ENCODE results near the gene NUP88. TPM values are rescaled to one million over a fixed set of nuclear protein-coding genes. Genes with fewer than 3 reads are reported as not detected.

The NUP88 gene
- total and polyA plus RNA-seq, 4 donors = 39.6 to 124 (median 57.4) TPM

DNA sequence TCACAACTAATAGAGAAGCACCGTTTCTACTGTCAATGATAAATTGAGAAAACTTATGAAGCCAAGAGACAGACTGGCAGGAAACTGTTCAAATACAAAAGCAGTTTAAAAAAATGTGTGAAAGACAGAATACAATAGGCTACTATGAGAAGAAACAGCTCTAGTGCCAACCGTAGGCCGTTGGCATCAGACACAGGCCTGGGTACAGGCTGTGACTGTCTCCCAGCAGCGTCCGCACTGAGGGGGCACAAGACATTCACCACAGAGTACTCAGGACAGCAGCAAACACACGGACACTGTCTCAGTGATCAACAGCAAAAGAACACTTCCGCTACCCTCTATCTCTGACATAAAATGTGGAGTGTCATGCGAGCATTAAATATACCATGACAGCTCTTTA, 27.3 kb upstream of the NUP88 start:
- WGBS = 94% methylated on average over 8 of the region's 8 CpGs
- no peak overlapping the region for H3K9ac ChIP-seq (ENCODE audit: low read depth in 1 of 2, low read length in 2 of 2)

GRCh38 chr17:5444209-5444608, 24.7 kb upstream of the NUP88 start:
- H3K36me3 ChIP-seq (ENCODE audit: control insufficient read depth in 4 of 4, insufficient read depth in 3 of 4, low read depth in 1 of 4, low read length in 3 of 4) = peaks cover 3 to 53% (median 33%) of the 10 kb centered on the region in 4 donors
- no peak for DNase-seq (ENCODE audit: low spot score)
- 97% methylated on average over 22 of the region's 22 CpGs for WGBS
- no peaks in the 10 kb centered on the region for H3K27me3 ChIP-seq (ENCODE audit: control insufficient read depth in 4 of 4, insufficient read depth in 4 of 4, low read length in 3 of 4)
- H3K9me3 ChIP-seq (ENCODE audit: control insufficient read depth in 4 of 4, low read length in 3 of 4) = no peaks in the 10 kb centered on the region
- H3K27ac ChIP-seq (ENCODE audit: low read depth in 1 of 2, low read length in 2 of 2) = no peak overlapping the region
- no peak overlapping the region for H3K9ac ChIP-seq (ENCODE audit: low read depth in 1 of 2, low read length in 2 of 2)
- no peak overlapping the region for H3K4me3 ChIP-seq (ENCODE audit: low read depth in 1 of 3, low read length in 3 of 3)
- peaks cover 0 to 6% (median 3%) of the 10 kb centered on the region in 4 donors for H3K4me1 ChIP-seq (ENCODE audit: control insufficient read depth in 4 of 4, insufficient read depth in 4 of 4, low read length in 3 of 4)
- TF ChIP-seq HNF4A (conservative IDR thresholded peaks at IDR 0.05) = no peak
- no peak for TF ChIP-seq MAX (IDR thresholded peaks at IDR 0.05)
- no peak for TF ChIP-seq EGR1 (IDR thresholded peaks at IDR 0.05; ENCODE audit: low read depth in 2 of 2)
- TF ChIP-seq ZBTB33 (IDR thresholded peaks at IDR 0.05) = no peak
- no peak for TF ChIP-seq FOXA1 (IDR thresholded peaks at IDR 0.05)
- TF ChIP-seq FOXA2 (IDR thresholded peaks at IDR 0.05) = no peak
- TF ChIP-seq NR2F2 (IDR thresholded peaks at IDR 0.05) = no peak
- TF ChIP-seq ATF3 (IDR thresholded peaks at IDR 0.05) = no peak
- TF ChIP-seq, protein P1, sequence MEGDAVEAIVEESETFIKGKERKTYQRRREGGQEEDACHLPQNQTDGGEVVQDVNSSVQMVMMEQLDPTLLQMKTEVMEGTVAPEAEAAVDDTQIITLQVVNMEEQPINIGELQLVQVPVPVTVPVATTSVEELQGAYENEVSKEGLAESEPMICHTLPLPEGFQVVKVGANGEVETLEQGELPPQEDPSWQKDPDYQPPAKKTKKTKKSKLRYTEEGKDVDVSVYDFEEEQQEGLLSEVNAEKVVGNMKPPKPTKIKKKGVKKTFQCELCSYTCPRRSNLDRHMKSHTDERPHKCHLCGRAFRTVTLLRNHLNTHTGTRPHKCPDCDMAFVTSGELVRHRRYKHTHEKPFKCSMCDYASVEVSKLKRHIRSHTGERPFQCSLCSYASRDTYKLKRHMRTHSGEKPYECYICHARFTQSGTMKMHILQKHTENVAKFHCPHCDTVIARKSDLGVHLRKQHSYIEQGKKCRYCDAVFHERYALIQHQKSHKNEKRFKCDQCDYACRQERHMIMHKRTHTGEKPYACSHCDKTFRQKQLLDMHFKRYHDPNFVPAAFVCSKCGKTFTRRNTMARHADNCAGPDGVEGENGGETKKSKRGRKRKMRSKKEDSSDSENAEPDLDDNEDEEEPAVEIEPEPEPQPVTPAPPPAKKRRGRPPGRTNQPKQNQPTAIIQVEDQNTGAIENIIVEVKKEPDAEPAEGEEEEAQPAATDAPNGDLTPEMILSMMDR (IDR thresholded peaks at IDR 0.05; ENCODE audit: low read depth, low read length, missing input control) = no peak
- no peak for TF ChIP-seq HNF4G (IDR thresholded peaks at IDR 0.05)
- TF ChIP-seq SP1 (IDR thresholded peaks at IDR 0.05) = no peak
- no peak for TF ChIP-seq JUND (IDR thresholded peaks at IDR 0.05)
- TF ChIP-seq TAF1 (conservative IDR thresholded peaks at IDR 0.05) = no peak
- TF ChIP-seq RAD21 (IDR thresholded peaks at IDR 0.05) = no peak
- TF ChIP-seq, protein P2, sequence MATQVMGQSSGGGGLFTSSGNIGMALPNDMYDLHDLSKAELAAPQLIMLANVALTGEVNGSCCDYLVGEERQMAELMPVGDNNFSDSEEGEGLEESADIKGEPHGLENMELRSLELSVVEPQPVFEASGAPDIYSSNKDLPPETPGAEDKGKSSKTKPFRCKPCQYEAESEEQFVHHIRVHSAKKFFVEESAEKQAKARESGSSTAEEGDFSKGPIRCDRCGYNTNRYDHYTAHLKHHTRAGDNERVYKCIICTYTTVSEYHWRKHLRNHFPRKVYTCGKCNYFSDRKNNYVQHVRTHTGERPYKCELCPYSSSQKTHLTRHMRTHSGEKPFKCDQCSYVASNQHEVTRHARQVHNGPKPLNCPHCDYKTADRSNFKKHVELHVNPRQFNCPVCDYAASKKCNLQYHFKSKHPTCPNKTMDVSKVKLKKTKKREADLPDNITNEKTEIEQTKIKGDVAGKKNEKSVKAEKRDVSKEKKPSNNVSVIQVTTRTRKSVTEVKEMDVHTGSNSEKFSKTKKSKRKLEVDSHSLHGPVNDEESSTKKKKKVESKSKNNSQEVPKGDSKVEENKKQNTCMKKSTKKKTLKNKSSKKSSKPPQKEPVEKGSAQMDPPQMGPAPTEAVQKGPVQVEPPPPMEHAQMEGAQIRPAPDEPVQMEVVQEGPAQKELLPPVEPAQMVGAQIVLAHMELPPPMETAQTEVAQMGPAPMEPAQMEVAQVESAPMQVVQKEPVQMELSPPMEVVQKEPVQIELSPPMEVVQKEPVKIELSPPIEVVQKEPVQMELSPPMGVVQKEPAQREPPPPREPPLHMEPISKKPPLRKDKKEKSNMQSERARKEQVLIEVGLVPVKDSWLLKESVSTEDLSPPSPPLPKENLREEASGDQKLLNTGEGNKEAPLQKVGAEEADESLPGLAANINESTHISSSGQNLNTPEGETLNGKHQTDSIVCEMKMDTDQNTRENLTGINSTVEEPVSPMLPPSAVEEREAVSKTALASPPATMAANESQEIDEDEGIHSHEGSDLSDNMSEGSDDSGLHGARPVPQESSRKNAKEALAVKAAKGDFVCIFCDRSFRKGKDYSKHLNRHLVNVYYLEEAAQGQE (IDR thresholded peaks at IDR 0.05) = no peak

More for the DNA sequence above, 27.3 kb upstream of the NUP88 start:
- Histone ChIP-seq H3K27ac (ENCODE audit: low read depth in 1 of 2, low read length in 2 of 2) (no peak overlapping the region), H3K4me1 (ENCODE audit: control insufficient read depth in 4 of 4, insufficient read depth in 4 of 4, low read length in 3 of 4) (no peaks in the 10 kb centered on the region), H3K36me3 (ENCODE audit: control insufficient read depth in 4 of 4, insufficient read depth in 3 of 4, low read depth in 1 of 4, low read length in 3 of 4) (peaks cover 10 to 70% (median 45%) of the 10 kb centered on the region in 4 donors), H3K4me3 (ENCODE audit: low read depth in 1 of 3, low read length in 3 of 3) (no peak overlapping the region), H3K9me3 (ENCODE audit: control insufficient read depth in 4 of 4, low read length in 3 of 4) (no peaks in the 10 kb centered on the region), H3K27me3 (ENCODE audit: control insufficient read depth in 4 of 4, insufficient read depth in 4 of 4, low read length in 3 of 4) (no peaks in the 10 kb centered on the region)
- no peak for TF ChIP-seq EGR1 (IDR thresholded peaks at IDR 0.05; ENCODE audit: low read depth in 2 of 2)
- no peak for TF ChIP-seq JUND (IDR thresholded peaks at IDR 0.05)
- TF ChIP-seq ZBTB33 (IDR thresholded peaks at IDR 0.05) = no peak
- TF ChIP-seq, protein P1 (IDR thresholded peaks at IDR 0.05; ENCODE audit: low read depth, low read length, missing input control) = no peak
- DNase-seq (ENCODE audit: low spot score) = no peak

All from liver (tissue), 9 donors.